SK-N-SH (cell line): ENCODE results near the gene STEAP2. TPM values are rescaled to one million over a fixed set of nuclear protein-coding genes. Genes with fewer than 3 reads are reported as not detected.

Source experiments
- CTCF ChIA-PET: fragments of 300-600, 350-600 bp; formaldehyde crosslinking; extraction: SDS; loops from one replicate; lab custom pipeline; 2021; lab: Yijun Ruan, JAX
- POLR2A ChIA-PET: fragments of 350-600 bp; sonication (Branson Sonifier 250); formaldehyde crosslinking; extraction: SDS; loops from one replicate; lab custom pipeline; 2020; ENCODE audit warnings: antibody characterized with exemption, inconsistent platforms; lab: Yijun Ruan, JAX
- DNase-seq: peaks from one replicate; pipeline ENCODE4 v3.0.0; 2012
- H2AFZ ChIP-seq: fragments of 200-600 bp; sonication (generic); 2 replicates; pipeline ENCODE4 v1.8.1; 2016; ENCODE audit warnings: antibody characterized with exemption, mild to moderate bottlenecking, low read depth
- H3F3A ChIP-seq: fragments of 200-600 bp; sonication (generic); replicated peaks from 2 replicates; pipeline ENCODE3; 2016; ENCODE audit warnings: antibody characterized with exemption, mild to moderate bottlenecking; ENCODE audit not compliant: insufficient read depth
- H3K27ac ChIP-seq, 2 experiments: fragments of 200-500 bp in 1 of 2; fragments of 200-600 bp in 1 of 2; sonication (Bioruptor generic) in 1 of 2; sonication (generic), shearing (Covaris generic) in 1 of 2; 2 replicates each; pipeline versions ENCODE4 v1.5.1 to v1.6.1; 2014 to 2016; ENCODE audit warnings: low read depth in 2 of 2, inconsistent platforms in 1 of 2, low read length in 1 of 2, mild to moderate bottlenecking in 1 of 2, mixed read lengths in 1 of 2
- H3K27me3 ChIP-seq: fragments of 200-600 bp; sonication (generic), shearing (Covaris generic); 2 replicates; pipeline ENCODE4 v1.6.1; 2016; ENCODE audit warnings: mixed run types; ENCODE audit not compliant: insufficient read depth
- H3K36me3 ChIP-seq, 2 experiments: fragments of 200-500 bp in 1 of 2; fragments of 200-600 bp in 1 of 2; sonication (Bioruptor generic) in 1 of 2; sonication (generic) in 1 of 2; replicated peaks in 1 of 2; 2 replicates each; pipeline versions ENCODE3 to v1.5.1; 2014 to 2016; ENCODE audit warnings: low read length in 1 of 2, mild to moderate bottlenecking in 1 of 2; ENCODE audit not compliant: insufficient read depth in 2 of 2, control insufficient read depth in 1 of 2
- H3K4me1 ChIP-seq, 2 experiments: fragments of 200-500 bp in 1 of 2; fragments of 200-600 bp in 1 of 2; sonication (Bioruptor generic) in 1 of 2; sonication (generic), shearing (Covaris generic) in 1 of 2; 2 replicates each; pipeline versions ENCODE4 v1.5.1 to v1.6.1; 2014 to 2016; ENCODE audit warnings: low read depth in 1 of 2, low read length in 1 of 2, mixed run types in 1 of 2; ENCODE audit not compliant: insufficient read depth in 2 of 2, control insufficient read depth in 1 of 2
- H3K4me2 ChIP-seq: fragments of 200-600 bp; sonication (generic), shearing (Covaris generic); 2 replicates; pipeline ENCODE4 v1.6.1; 2017; ENCODE audit warnings: mixed run types
- H3K4me3 ChIP-seq, 2 experiments: fragments of 200-500 bp in 1 of 2; fragments of 200-600 bp in 1 of 2; sonication (Bioruptor generic) in 1 of 2; sonication (generic), shearing (Covaris generic) in 1 of 2; 2 replicates each; pipeline versions ENCODE4 v1.5.1 to v1.8.1; 2014 to 2016; ENCODE audit warnings: low read depth in 2 of 2, inconsistent platforms in 1 of 2, low read length in 1 of 2, mild to moderate bottlenecking in 1 of 2, mixed read lengths in 1 of 2, moderate library complexity in 1 of 2
- H3K79me2 ChIP-seq: fragments of 200-600 bp; sonication (generic); 2 replicates; pipeline ENCODE4 v1.8.1; 2017; ENCODE audit warnings: mild to moderate bottlenecking; ENCODE audit not compliant: insufficient read depth
- H3K9ac ChIP-seq: fragments of 200-600 bp; sonication (generic); 2 replicates; pipeline ENCODE4 v1.6.1; 2017; ENCODE audit warnings: mixed run types
- H3K9me2 ChIP-seq: fragments of 200-600 bp; sonication (generic); 2 replicates; pipeline ENCODE4 v1.6.1; 2017; ENCODE audit warnings: mixed run types
- H3K9me3 ChIP-seq: fragments of 200-600 bp; sonication (generic); 2 replicates; pipeline ENCODE4 v1.6.1; 2017; ENCODE audit warnings: mixed run types, mild to moderate bottlenecking, moderate library complexity
- H4K20me1 ChIP-seq: fragments of 200-600 bp; sonication (generic); 2 replicates; pipeline ENCODE4 v1.6.1; 2017; ENCODE audit warnings: mild to moderate bottlenecking, mixed run types; ENCODE audit not compliant: insufficient read depth
- ELF1 ChIP-seq: IDR thresholded peaks from 2 replicates; pipeline ENCODE4 v1.4.0; 2012
- EZH2phosphoT487 ChIP-seq: fragments of 200-600 bp; sonication (generic); IDR thresholded peaks from 2 replicates; pipeline ENCODE4 v1.6.1; 2017; ENCODE audit warnings: low read depth, mixed run types, mild to moderate bottlenecking, antibody characterized with exemption, moderate library complexity, borderline replicate concordance
- MEF2A ChIP-seq: IDR thresholded peaks from 2 replicates; pipeline ENCODE4 v1.4.0; 2012; ENCODE audit warnings: low read depth, borderline replicate concordance
- MXI1 ChIP-seq: IDR thresholded peaks from 2 replicates; pipeline ENCODE4 v1.6.1; 2012; ENCODE audit warnings: mild to moderate bottlenecking, low read depth, low read length, improper control_type of control experiment
- NRF1 ChIP-seq: IDR thresholded peaks from 2 replicates; pipeline ENCODE4 v1.6.1; 2012; ENCODE audit warnings: low read depth, mild to moderate bottlenecking, low read length
- SMC3 ChIP-seq: IDR thresholded peaks from 2 replicates; pipeline ENCODE4 v1.6.1; 2012; ENCODE audit warnings: low read depth, low read length, improper control_type of control experiment
- TAF1 ChIP-seq: IDR thresholded peaks from 2 replicates; pipeline ENCODE4 v1.6.1; 2012; ENCODE audit warnings: low read depth, mild to moderate bottlenecking, low read length, moderate library complexity, borderline replicate concordance
- TEAD4 ChIP-seq: IDR thresholded peaks from 2 replicates; pipeline ENCODE4 v1.4.0; 2012; ENCODE audit warnings: mild to moderate bottlenecking, borderline replicate concordance; ENCODE audit not compliant: insufficient read depth
- WGBS: methylation state at CpG from one replicate; pipeline ENCODE4 v1.1.6; 2017; ENCODE audit warnings: low lambda C conversion rate; 5-methylcytosine and 5-hydroxymethylcytosine counted together
- polyA plus RNA-seq, 3 experiments: library from polyadenylated mRNA; depleted of rRNA; stranded (reverse); fragments of >200 nt; gene quantifications; 2 replicates each; pipeline ENCODE4 v1.2.3, GENCODE V29; 2012
- TF ChIP-seq, protein P1 (sequence below): IDR thresholded peaks from 2 replicates; pipeline ENCODE4 v1.4.0; 2012; ENCODE audit warnings: low read depth, borderline replicate concordance
- TF ChIP-seq, protein P2 (sequence below): fragments of 150-350 bp; IDR thresholded peaks from 2 replicates; pipeline ENCODE4 v1.6.1; 2017; ENCODE audit warnings: antibody characterized with exemption, low read length, low read depth, borderline replicate concordance
- TF ChIP-seq, protein P3 (sequence below): IDR thresholded peaks from 2 replicates; pipeline ENCODE4 v1.4.0; 2012; ENCODE audit warnings: low read depth, borderline replicate concordance
- TF ChIP-seq, protein P4 (sequence below): IDR thresholded peaks from 2 replicates; pipeline ENCODE4; 2012

STEAP2 gene
- polyA plus RNA-seq, 1 of the 3 experiments (the other 2 are of a cell fraction) = 6.6 TPM

DNA sequence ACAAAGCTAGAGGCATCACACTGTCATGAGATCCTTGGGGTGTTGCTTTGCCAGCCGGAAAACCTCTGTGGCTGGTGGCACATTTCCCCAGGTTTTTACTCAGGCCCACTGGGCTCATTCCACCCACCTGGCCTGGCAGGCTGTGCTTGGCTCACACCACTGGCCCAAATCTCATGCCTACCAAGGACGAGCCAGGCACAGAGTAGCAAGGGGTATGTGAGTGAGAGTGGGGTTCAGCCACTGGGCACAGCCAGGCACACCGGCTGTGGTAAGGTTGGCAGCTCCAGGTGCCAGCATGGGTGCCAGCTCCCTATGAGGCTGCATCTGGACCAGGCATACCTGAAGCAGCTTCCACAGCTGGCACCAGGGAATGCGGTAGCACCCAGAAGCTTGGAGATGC lies 35.9 kb upstream of the STEAP2 start (continued):
- TF ChIP-seq EZH2phosphoT487 = no peak
- TF ChIP-seq, all 33 proteins: peak for 0

DNA sequence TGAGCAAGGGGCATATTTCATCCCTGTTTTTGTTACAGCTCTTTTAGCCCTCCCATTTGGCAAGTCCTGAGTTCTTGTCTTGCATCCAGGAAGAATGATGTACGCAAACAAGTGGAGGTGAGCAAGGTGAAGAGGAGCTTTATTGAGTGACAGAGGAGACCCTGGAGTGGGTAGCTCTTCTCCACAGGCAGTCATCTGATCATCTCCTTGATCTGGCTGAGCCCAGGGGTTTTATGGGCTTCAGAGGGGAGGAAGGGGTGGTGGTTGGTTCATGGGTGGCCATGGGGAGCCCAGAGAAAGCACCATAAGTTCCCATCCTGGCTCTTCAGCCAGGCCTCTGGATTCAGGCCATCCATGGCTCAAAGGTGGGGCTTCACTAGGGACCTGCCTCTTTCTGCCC lies 35.3 kb upstream of the STEAP2 start:
- H3K9me3 ChIP-seq = no peaks in the 10 kb centered on the region
- ChIA-PET CTCF (interaction anchor here (0.5 to 1.5 kb wide), 6 partner anchors 11 to 276 kb away, joined by 3 to 5 read pairs (median 4); partner anchors contain the start of gene STEAP1), POLR2A (no interaction called here)
- no peak overlapping the region for H2AFZ ChIP-seq
- DNase-seq = no peak
- 92% methylated on average over 1 of the region's 1 CpG for WGBS
- TF ChIP-seq, protein P1, sequence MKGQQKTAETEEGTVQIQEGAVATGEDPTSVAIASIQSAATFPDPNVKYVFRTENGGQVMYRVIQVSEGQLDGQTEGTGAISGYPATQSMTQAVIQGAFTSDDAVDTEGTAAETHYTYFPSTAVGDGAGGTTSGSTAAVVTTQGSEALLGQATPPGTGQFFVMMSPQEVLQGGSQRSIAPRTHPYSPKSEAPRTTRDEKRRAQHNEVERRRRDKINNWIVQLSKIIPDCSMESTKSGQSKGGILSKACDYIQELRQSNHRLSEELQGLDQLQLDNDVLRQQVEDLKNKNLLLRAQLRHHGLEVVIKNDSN = no peak
- TF ChIP-seq ELF1 (no peak), TAF1 (no peak), NRF1 (no peak), TEAD4 (no peak), SMC3 (no peak), MEF2A (no peak), MXI1 (no peak)
- TF ChIP-seq, protein P2, sequence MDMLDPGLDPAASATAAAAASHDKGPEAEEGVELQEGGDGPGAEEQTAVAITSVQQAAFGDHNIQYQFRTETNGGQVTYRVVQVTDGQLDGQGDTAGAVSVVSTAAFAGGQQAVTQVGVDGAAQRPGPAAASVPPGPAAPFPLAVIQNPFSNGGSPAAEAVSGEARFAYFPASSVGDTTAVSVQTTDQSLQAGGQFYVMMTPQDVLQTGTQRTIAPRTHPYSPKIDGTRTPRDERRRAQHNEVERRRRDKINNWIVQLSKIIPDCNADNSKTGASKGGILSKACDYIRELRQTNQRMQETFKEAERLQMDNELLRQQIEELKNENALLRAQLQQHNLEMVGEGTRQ = no peak
- TF ChIP-seq, protein P3, sequence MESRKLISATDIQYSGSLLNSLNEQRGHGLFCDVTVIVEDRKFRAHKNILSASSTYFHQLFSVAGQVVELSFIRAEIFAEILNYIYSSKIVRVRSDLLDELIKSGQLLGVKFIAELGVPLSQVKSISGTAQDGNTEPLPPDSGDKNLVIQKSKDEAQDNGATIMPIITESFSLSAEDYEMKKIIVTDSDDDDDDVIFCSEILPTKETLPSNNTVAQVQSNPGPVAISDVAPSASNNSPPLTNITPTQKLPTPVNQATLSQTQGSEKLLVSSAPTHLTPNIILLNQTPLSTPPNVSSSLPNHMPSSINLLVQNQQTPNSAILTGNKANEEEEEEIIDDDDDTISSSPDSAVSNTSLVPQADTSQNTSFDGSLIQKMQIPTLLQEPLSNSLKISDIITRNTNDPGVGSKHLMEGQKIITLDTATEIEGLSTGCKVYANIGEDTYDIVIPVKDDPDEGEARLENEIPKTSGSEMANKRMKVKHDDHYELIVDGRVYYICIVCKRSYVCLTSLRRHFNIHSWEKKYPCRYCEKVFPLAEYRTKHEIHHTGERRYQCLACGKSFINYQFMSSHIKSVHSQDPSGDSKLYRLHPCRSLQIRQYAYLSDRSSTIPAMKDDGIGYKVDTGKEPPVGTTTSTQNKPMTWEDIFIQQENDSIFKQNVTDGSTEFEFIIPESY = no peak
- TF ChIP-seq, protein P4, sequence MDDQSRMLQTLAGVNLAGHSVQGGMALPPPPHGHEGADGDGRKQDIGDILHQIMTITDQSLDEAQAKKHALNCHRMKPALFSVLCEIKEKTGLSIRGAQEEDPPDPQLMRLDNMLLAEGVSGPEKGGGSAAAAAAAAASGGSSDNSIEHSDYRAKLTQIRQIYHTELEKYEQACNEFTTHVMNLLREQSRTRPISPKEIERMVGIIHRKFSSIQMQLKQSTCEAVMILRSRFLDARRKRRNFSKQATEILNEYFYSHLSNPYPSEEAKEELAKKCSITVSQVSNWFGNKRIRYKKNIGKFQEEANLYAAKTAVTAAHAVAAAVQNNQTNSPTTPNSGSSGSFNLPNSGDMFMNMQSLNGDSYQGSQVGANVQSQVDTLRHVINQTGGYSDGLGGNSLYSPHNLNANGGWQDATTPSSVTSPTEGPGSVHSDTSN = no peak
- H3K27ac ChIP-seq = no peak overlapping the region
- H3K9ac ChIP-seq = no peak overlapping the region
- peaks cover 2 to 16% of the 10 kb centered on the region in 2 experiments; a peak in 2 of 4 replicates for H3K4me1 ChIP-seq
- H3K79me2 ChIP-seq = no peaks in the 10 kb centered on the region
- H3K27me3 ChIP-seq = no peaks in the 10 kb centered on the region
- no peak overlapping the region for H3K4me3 ChIP-seq
- no peaks in the 10 kb centered on the region for H3K9me2 ChIP-seq
- no peaks in the 10 kb centered on the region for H3K36me3 ChIP-seq
- no peak overlapping the region for H3K4me2 ChIP-seq
- peaks cover 28% of the 10 kb centered on the region for H3F3A ChIP-seq
- no peaks in the 10 kb centered on the region for H4K20me1 ChIP-seq
